ENCODE results near the gene NSMF. TPM values are rescaled to one million over a fixed set of nuclear protein-coding genes. Genes with fewer than 3 reads are reported as not detected.
A peak's percentile ranks its signal among the peaks of the same experiment; 100 is the strongest.

Gene NSMF
- total RNA-seq, 1 donor from 2014 or later: 231 TPM

DNA sequence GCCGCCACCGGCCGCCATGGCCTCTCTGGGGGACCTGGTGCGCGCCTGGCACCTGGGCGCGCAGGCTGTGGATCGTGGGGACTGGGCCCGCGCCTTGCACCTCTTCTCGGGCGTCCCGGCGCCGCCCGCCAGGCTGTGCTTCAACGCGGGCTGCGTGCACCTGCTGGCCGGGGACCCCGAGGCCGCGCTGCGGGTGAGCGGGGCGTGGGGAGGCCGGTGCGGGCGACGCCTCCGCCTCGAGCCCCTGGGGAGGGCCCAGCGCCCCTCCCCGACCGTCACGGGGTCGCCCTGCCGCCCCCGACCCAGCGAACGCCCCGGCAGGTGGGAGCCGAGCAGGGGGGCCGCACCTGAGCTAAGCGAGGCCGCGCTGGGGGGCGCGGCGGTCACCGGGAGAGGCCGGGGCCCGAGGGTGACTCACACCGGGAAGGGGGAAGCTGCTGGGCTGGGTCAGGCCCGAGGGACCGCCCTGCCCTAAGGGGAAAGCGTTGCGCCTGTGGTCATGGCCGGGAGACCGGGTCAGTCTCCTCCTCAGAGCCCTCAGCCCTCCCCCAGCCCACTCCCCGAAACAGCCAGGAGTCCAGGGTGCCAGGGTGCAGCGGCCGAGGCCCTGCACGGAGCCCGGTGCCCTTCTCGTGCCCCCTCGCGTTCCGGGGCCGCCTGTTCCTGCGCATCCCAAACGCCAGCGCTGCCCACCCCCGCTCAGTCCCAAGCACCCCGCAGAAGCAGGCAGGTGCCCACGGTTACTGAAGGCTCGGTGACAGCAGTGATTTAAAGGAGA is 35.4 kb downstream of the NSMF start:
- DNase-seq (ENCODE audit: low spot score in 2 of 2): peak in 1 of 2 donors; percentile 80
- TF ChIP-seq, protein P1, sequence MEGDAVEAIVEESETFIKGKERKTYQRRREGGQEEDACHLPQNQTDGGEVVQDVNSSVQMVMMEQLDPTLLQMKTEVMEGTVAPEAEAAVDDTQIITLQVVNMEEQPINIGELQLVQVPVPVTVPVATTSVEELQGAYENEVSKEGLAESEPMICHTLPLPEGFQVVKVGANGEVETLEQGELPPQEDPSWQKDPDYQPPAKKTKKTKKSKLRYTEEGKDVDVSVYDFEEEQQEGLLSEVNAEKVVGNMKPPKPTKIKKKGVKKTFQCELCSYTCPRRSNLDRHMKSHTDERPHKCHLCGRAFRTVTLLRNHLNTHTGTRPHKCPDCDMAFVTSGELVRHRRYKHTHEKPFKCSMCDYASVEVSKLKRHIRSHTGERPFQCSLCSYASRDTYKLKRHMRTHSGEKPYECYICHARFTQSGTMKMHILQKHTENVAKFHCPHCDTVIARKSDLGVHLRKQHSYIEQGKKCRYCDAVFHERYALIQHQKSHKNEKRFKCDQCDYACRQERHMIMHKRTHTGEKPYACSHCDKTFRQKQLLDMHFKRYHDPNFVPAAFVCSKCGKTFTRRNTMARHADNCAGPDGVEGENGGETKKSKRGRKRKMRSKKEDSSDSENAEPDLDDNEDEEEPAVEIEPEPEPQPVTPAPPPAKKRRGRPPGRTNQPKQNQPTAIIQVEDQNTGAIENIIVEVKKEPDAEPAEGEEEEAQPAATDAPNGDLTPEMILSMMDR (IDR thresholded peaks at IDR 0.05): no peak

DNA sequence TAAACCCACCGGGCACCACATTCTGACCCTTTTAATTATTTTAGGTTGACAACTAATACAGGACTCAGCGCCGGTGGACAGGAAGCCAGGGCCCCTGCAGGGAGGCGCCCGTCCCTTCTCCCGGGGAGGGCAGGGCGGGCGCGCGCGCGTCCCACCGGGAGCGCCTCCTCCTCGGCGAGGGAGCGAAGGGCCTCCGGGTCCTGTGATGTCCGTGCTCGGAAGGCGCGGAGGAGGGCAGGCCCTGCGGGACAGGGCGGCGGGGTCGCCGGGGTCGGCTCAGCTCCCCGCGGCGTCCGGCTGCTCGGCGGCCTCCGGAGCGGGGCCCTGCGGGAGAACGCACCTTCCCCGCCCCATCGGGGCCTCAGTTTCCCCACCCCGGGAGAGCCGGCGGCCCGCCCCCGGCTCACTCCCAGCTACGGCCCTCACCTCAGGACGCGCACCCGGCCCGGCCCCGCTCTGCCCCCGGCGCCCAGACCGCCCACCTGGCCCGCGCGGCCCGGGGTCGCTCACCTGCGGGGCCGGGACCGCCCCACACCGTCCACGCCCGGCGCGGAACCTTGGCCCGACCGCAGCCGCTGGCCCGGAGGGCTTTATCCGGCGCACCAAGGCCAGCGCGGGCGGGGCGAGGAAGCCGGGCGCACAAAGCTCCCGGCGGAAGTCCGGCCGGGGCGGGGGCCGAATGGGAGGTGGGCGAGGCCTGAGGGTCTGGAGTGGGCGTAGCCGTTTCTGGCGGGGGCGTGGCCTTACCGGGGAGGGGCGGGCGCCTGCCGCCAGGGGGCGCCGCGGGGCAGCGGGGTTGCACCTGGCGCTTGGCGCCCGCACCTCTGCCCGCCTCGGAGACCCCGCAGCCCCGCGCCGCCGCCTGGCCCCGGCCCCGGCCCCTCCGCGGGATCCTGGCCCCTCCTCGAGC is 36.3 kb downstream of the NSMF start, which contains the start of the genes EXD3 and NOXA1:
Gene EXD3, minus strand, starts transcription at position 559 of the 910 bp plus-strand sequence. CDS start 27,805 bp downstream, outside the sequence.
Gene NOXA1, plus strand, starts transcription at position 790 of the 910 bp plus-strand sequence. CDS start 137 bp downstream, outside the sequence.
- Histone ChIP-seq H3K9me3 (no peaks in the 10 kb centered on the region), H3K27ac (peak within 1 kb of the TSS; percentile 51 to 87), H3K27me3 (no peaks in the 10 kb centered on the region), H3K36me3 (peaks cover 0 to 3% of the 10 kb centered on the region in 2 donors), H3K4me1 (peaks cover 7 to 15% of the 10 kb centered on the region in 2 donors), H3K4me3 (peak within 1 kb of the TSS; percentile 73 to 100)
- intact Hi-C loops (cut with DNase I): loop anchor here (1.0 to 10.0 kb wide), 3 partner anchors 22 to 102 kb away; partner anchors contain the start of gene NSMF
- DNase-seq (ENCODE audit: low spot score in 2 of 2): peak; percentile 62 to 95
- TF ChIP-seq, protein P1 (IDR thresholded peaks at IDR 0.05): peak; percentile 60 to 92 (median 68)

More for the DNA sequence above, 35.4 kb downstream of the NSMF start:
- intact Hi-C loops (cut with DNase I): loop anchor here (1.0 to 10.0 kb wide), 3 partner anchors 21 to 101 kb away; partner anchors contain the start of gene NSMF
- Histone ChIP-seq H3K4me1 (peaks cover 7 to 15% of the 10 kb centered on the region in 2 donors), H3K36me3 (peaks cover 0 to 3% of the 10 kb centered on the region in 2 donors), H3K27me3 (no peaks in the 10 kb centered on the region), H3K27ac (peak overlapping the region; percentile 51 to 87), H3K9me3 (no peaks in the 10 kb centered on the region), H3K4me3 (peak overlapping the region; percentile 73 to 100)

DNA sequence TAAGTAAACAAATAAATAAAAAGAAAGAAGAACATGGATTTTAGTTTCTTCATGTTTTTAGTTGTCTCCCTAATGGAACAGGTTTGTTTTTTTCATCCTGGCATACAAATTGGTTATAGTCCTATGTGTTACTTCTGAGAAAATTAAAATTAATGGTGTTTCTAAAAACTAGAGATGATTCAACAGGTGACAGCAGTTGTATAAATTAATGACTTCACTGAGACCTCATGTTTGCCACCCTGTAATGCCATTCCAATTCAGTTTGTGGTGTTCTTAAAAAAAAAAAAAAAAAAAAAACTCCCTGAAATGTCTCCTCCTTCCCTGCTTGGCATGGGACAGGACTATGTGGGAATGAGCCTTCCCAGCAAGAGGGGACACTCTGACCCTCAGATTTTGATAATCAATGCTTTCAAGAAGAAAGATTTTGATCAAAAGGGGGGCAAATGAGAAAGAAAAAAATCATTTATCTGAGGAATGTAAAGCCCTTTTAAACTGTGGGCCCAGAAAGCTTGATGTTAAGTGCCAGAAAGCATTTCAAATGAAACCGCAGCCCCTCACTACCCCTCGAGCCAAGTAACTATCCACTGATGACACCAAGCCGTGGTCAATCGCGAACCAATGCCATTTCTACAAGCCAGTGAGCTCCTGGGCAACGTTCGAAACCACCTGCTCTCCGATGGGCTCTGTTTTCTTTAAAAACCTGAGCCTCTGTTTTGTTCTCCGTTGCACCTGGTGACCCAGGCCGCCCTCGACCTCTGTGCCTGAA is 37.1 kb downstream of the NSMF start:
- no peak for DNase-seq (ENCODE audit: low spot score in 2 of 2)
- intact Hi-C loops (cut with DNase I): loop anchor here (2.0 to 10.0 kb wide), 2 partner anchors 23 to 103 kb away; no protein-coding TSS in a partner anchor

DNA sequence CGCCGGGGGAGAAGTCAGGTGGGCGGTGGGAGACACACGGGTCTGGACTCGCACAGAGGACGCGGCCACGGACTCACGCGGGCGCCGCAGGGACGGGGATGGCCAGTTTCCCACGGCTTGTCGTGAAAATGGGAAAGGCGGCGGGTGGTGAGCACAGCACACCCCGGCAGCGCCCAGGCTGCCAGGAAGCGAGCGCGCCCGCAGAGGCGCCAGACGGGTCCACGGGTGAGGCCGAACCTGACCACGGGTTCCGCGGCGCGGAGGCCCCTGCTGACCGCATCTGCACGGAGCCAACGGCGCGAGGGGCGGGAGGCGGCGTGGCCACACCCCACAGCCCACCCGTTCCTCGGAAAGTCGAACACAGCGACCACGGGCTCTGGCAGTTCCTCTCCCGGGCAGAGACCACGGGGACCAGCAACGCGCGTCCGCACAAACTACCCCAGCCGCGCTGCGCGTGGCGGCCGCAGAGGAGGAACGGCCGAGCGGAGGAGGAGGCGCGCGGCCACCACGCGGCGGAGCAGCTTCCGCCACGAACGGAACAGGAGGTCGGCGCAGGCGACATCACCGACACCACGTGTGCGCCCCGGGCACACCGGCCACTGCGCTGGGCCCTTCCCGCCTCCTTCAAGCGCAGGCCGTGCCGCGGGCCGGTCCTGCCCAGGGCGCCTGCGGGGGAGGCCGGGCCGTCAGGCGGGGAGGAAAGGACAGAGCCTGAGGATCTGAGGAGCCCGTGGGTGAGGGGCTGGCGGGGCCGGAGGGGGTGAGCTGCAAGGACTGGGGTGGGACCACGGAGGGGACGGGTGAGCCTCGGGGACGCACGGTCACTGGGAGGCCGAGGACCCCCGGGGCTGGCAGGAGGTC is 41.7 kb downstream of the NSMF start:
- peak overlapping the region in 1 of 2 donors; percentile 62 for H3K4me3 ChIP-seq
- H3K36me3 ChIP-seq: peaks cover 0 to 9% of the 10 kb centered on the region in 2 donors
- intact Hi-C loops (cut with DNase I): no loop called here
- H3K4me1 ChIP-seq: peaks cover 3 to 24% of the 10 kb centered on the region in 2 donors
- H3K27me3 ChIP-seq: no peaks in the 10 kb centered on the region
- H3K27ac ChIP-seq: peak overlapping the region in 1 of 2 donors; percentile 41
- DNase-seq (ENCODE audit: low spot score in 2 of 2): no peak
- TF ChIP-seq, protein P1 (IDR thresholded peaks at IDR 0.05): no peak
- H3K9me3 ChIP-seq: no peaks in the 10 kb centered on the region

More for the DNA sequence above, 37.1 kb downstream of the NSMF start:
- H3K4me3 ChIP-seq: peak overlapping the region; percentile 73 to 100
- H3K4me1 ChIP-seq: peaks cover 7 to 15% of the 10 kb centered on the region in 2 donors
- no peaks in the 10 kb centered on the region for H3K9me3 ChIP-seq
- no peaks in the 10 kb centered on the region for H3K27me3 ChIP-seq
- peaks cover 0 to 6% of the 10 kb centered on the region in 2 donors for H3K36me3 ChIP-seq
- H3K27ac ChIP-seq: peak overlapping the region in 1 of 2 donors; percentile 87
- TF ChIP-seq, protein P1 (IDR thresholded peaks at IDR 0.05): no peak
